ENCODE data around the gene YRDC. TPM values are rescaled to one million over a fixed set of nuclear protein-coding genes. Genes with fewer than 3 reads are reported as not detected.

Gene YRDC
- total RNA-seq, 1 experiment from 2014 or later, result 41.4 TPM

GRCh38 chr1:37851782-37852210 lies 43.8 kb upstream of the YRDC start:
- ChIA-PET POLR2A (no interaction called here), RAD21 (ENCODE audit: low non-redundant PET in 1 of 2, low total read pairs in 2 of 2, uncharacterized antibody in 2 of 2, unreplicated experiment in 2 of 2) (no interaction called here), CTCF (interaction anchor here (2.0 kb wide), 1 partner anchor 8 kb away, joined by 10 read pairs; the partner anchor contains the start of gene MTF1)
- Histone ChIP-seq H3K27ac (ENCODE audit: low read depth, low read length) (no peak overlapping the region), H3K79me2 (ENCODE audit: insufficient read depth, low read length) (peaks cover 90% of the 10 kb centered on the region), H2AFZ (ENCODE audit: low read depth, low read length, poor library complexity, severe bottlenecking) (no peak overlapping the region), H3K9me2 (ENCODE audit: insufficient read depth) (no peaks in the 10 kb centered on the region), H3K4me2 (ENCODE audit: low read length) (no peak overlapping the region), H4K20me1 (ENCODE audit: insufficient read depth) (peaks cover 4% of the 10 kb centered on the region; the same call in 1 of the 2 replicates), H3K27me3 (ENCODE audit: insufficient read depth, low read length) (no peaks in the 10 kb centered on the region), H3K36me3 (ENCODE audit: control insufficient read depth in 1 of 2, insufficient read depth in 2 of 2, low read length in 2 of 2) (peaks cover 5 to 19% of the 10 kb centered on the region in 2 experiments; a peak in 3 of 4 replicates), H3K9ac (ENCODE audit: low read length) (no peak overlapping the region), H3K9me3 (ENCODE audit: control insufficient read depth in 1 of 2, insufficient read depth in 1 of 2, low read depth in 1 of 2, low read length in 2 of 2) (no peaks in the 10 kb centered on the region), H3K4me3 (replicated peaks in 1 of 2; ENCODE audit: low read depth in 1 of 2, low read length in 2 of 2) (no peak overlapping the region), H3K4me1 (ENCODE audit: control insufficient read depth in 1 of 2, insufficient read depth in 2 of 2, low read length in 2 of 2) (no peaks in the 10 kb centered on the region)
- DNase-seq (ENCODE audit: low read depth, low spot score), result no peak
- intact Hi-C loops (cut with micrococcal nuclease), result no loop called here
- BruUV-seq (replicated peaks), result no TSS peak
- TF ChIP-seq SRF (IDR thresholded peaks at IDR 0.05; ENCODE audit: low read depth) (no peak), SIN3A (IDR thresholded peaks at IDR 0.05; ENCODE audit: low read depth) (no peak), TCF7L2 (IDR thresholded peaks at IDR 0.05; ENCODE audit: borderline replicate concordance, extremely low read depth, insufficient read depth, insufficient read length) (no peak), CBX3 (IDR thresholded peaks at IDR 0.05; ENCODE audit: low read depth) (no peak), ELF1 (IDR thresholded peaks at IDR 0.05; ENCODE audit: borderline replicate concordance, low read depth) (no peak), SP1 (IDR thresholded peaks at IDR 0.05; ENCODE audit: low read depth) (no peak), CEBPB (IDR thresholded peaks at IDR 0.05; ENCODE audit: low read depth) (no peak)
- ATAC-seq, result no peak

GRCh38 chr1:37851262-37851661 lies 43.3 kb upstream of the YRDC start:
- Histone ChIP-seq H2AFZ (ENCODE audit: low read depth, low read length, poor library complexity, severe bottlenecking) (no peak overlapping the region), H3K4me3 (replicated peaks in 1 of 2; ENCODE audit: low read depth in 1 of 2, low read length in 2 of 2) (no peak overlapping the region), H3K36me3 (ENCODE audit: control insufficient read depth in 1 of 2, insufficient read depth in 2 of 2, low read length in 2 of 2) (peaks cover 4 to 14% of the 10 kb centered on the region in 2 experiments; a peak in 2 of 4 replicates), H3K79me2 (ENCODE audit: insufficient read depth, low read length) (peaks cover 90% of the 10 kb centered on the region), H3K27ac (ENCODE audit: low read depth, low read length) (no peak overlapping the region), H3K4me1 (ENCODE audit: control insufficient read depth in 1 of 2, insufficient read depth in 2 of 2, low read length in 2 of 2) (no peaks in the 10 kb centered on the region), H3K9me3 (ENCODE audit: control insufficient read depth in 1 of 2, insufficient read depth in 1 of 2, low read depth in 1 of 2, low read length in 2 of 2) (no peaks in the 10 kb centered on the region), H4K20me1 (ENCODE audit: insufficient read depth) (peaks cover 4% of the 10 kb centered on the region; the same call in 1 of the 2 replicates), H3K9ac (ENCODE audit: low read length) (no peak overlapping the region), H3K27me3 (ENCODE audit: insufficient read depth, low read length) (no peaks in the 10 kb centered on the region), H3K4me2 (ENCODE audit: low read length) (no peak overlapping the region), H3K9me2 (ENCODE audit: insufficient read depth) (no peaks in the 10 kb centered on the region)
- DNase-seq (ENCODE audit: low read depth, low spot score) (no peak), ATAC-seq (no peak)
- RAD21 ChIA-PET (ENCODE audit: low non-redundant PET in 1 of 2, low total read pairs in 2 of 2, uncharacterized antibody in 2 of 2, unreplicated experiment in 2 of 2), result no interaction called here
- intact Hi-C loops (cut with micrococcal nuclease), result no loop called here
- CTCF ChIA-PET, result interaction anchor here (2.0 kb wide), 1 partner anchor 8 kb away, joined by 10 read pairs; the partner anchor contains the start of gene MTF1
- no TSS peak for BruUV-seq (replicated peaks)
- POLR2A ChIA-PET, result interaction anchor here (0.6 kb wide), 1 partner anchor 8 kb away, joined by 3 read pairs; the partner anchor contains the start of gene MTF1
- TF ChIP-seq MAX (IDR thresholded peaks at IDR 0.05) (no peak), EZH2phosphoT487 (IDR thresholded peaks at IDR 0.05; ENCODE audit: borderline replicate concordance) (no peak), ZBTB33 (IDR thresholded peaks at IDR 0.05; ENCODE audit: extremely low read depth, insufficient replicate concordance, low read length) (no peak), FOSL1 (IDR thresholded peaks at IDR 0.05; ENCODE audit: low read depth) (no peak), POLR2AphosphoS5 (IDR thresholded peaks at IDR 0.05; ENCODE audit: low read depth, low read length) (no peak), ZFX (IDR thresholded peaks at IDR 0.05) (no peak), ATF3 (IDR thresholded peaks at IDR 0.05) (no peak), SP1 (IDR thresholded peaks at IDR 0.05; ENCODE audit: low read depth) (no peak), CEBPB (IDR thresholded peaks at IDR 0.05; ENCODE audit: low read depth) (no peak), ELF1 (IDR thresholded peaks at IDR 0.05; ENCODE audit: borderline replicate concordance, low read depth) (no peak), POLR2A (IDR thresholded peaks at IDR 0.05; ENCODE audit: borderline replicate concordance, extremely low read depth, insufficient read depth, insufficient read length) (no peak), EGR1 (IDR thresholded peaks at IDR 0.05; ENCODE audit: low read depth) (no peak)

Data from HCT116 (cell line).